Measurements from ENCODE around the gene FLAD1.

The FLAD1 gene

GRCh38 chr1:155008015-155008941 lies 25.1 kb downstream of the FLAD1 start:
- no peaks in the 10 kb centered on the region for H3K36me3 ChIP-seq (ENCODE audit: control insufficient read depth, insufficient read depth, low read length)
- no peak overlapping the region for H3K9ac ChIP-seq (ENCODE audit: low read length)
- peaks cover 50% of the 10 kb centered on the region for H3K4me1 ChIP-seq (ENCODE audit: control insufficient read depth, insufficient read depth, low read length)
- no peaks in the 10 kb centered on the region for H3K9me3 ChIP-seq (ENCODE audit: control insufficient read depth, insufficient read depth, low read depth, low read length)
- no peaks in the 10 kb centered on the region for H3K27me3 ChIP-seq (ENCODE audit: control insufficient read depth, insufficient read depth, low read length)
- peak overlapping the region; percentile 6; the same call in 1 of the 2 replicates for H3K4me3 ChIP-seq (ENCODE audit: low read depth, low read length)
- H3K27ac ChIP-seq (ENCODE audit: low read depth, low read length) = no peak overlapping the region

DNA sequence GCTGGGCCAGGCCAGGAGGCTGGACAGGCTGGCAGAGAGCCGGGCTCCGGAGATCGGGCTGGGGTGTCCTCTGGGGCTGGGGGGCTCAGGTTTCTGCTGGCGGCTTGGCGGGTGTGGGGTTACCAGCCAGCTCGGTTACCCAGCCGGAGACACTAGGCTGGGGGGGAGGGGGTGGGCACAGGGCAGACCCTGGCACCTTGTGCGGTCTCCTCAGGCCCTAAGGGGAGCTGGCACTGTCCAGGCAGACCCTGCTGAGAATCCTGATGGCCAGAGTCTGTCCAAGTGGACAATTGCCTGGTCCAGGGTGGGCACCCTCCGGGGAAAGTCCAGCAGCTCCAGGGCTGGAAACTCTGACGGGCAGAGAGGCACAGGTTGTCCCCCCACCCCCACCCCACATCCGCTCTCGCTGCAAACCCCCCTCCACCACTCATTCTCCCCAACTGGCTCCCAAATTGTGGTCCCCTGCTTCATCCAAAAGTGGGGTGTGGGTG lies 26.1 kb downstream of the FLAD1 start:
- Histone ChIP-seq H3K36me3 (ENCODE audit: control insufficient read depth, insufficient read depth, low read length) (peaks cover 6% of the 10 kb centered on the region), H3K4me1 (ENCODE audit: control insufficient read depth, insufficient read depth, low read length) (peaks cover 47% of the 10 kb centered on the region), H3K27me3 (ENCODE audit: control insufficient read depth, insufficient read depth, low read length) (no peaks in the 10 kb centered on the region), H3K9me3 (ENCODE audit: control insufficient read depth, insufficient read depth, low read depth, low read length) (no peaks in the 10 kb centered on the region), H3K9ac (ENCODE audit: low read length) (no peak overlapping the region), H3K27ac (ENCODE audit: low read depth, low read length) (no peak overlapping the region), H3K4me3 (ENCODE audit: low read depth, low read length) (no peak overlapping the region)

- no peak overlapping the region for H3K4me3 ChIP-seq (ENCODE audit: low read depth, low read length)
- no peak overlapping the region for H3K9ac ChIP-seq (ENCODE audit: low read length)
Observed at GRCh38 chr1:155009742-155010141, 26.6 kb downstream of the FLAD1 start.

GRCh38 chr1:155010211-155010918 lies 27.2 kb downstream of the FLAD1 start:
- Histone ChIP-seq H3K9me3 (ENCODE audit: control insufficient read depth, insufficient read depth, low read depth, low read length) (no peaks in the 10 kb centered on the region), H3K4me1 (ENCODE audit: control insufficient read depth, insufficient read depth, low read length) (peaks cover 39% of the 10 kb centered on the region), H3K9ac (ENCODE audit: low read length) (no peak overlapping the region), H3K36me3 (ENCODE audit: control insufficient read depth, insufficient read depth, low read length) (peaks cover 17% of the 10 kb centered on the region), H3K27me3 (ENCODE audit: control insufficient read depth, insufficient read depth, low read length) (no peaks in the 10 kb centered on the region), H3K4me3 (ENCODE audit: low read depth, low read length) (no peak overlapping the region), H3K27ac (ENCODE audit: low read depth, low read length) (no peak overlapping the region)

More at GRCh38 chr1:155009742-155010141, 26.6 kb downstream of the FLAD1 start:
- H3K27me3 ChIP-seq (ENCODE audit: control insufficient read depth, insufficient read depth, low read length) = no peaks in the 10 kb centered on the region
- H3K9me3 ChIP-seq (ENCODE audit: control insufficient read depth, insufficient read depth, low read depth, low read length) = no peaks in the 10 kb centered on the region
- H3K27ac ChIP-seq (ENCODE audit: low read depth, low read length) = no peak overlapping the region
- H3K36me3 ChIP-seq (ENCODE audit: control insufficient read depth, insufficient read depth, low read length) = peaks cover 11% of the 10 kb centered on the region
- peaks cover 43% of the 10 kb centered on the region for H3K4me1 ChIP-seq (ENCODE audit: control insufficient read depth, insufficient read depth, low read length)

- peaks cover 34% of the 10 kb centered on the region for H3K4me1 ChIP-seq (ENCODE audit: control insufficient read depth, insufficient read depth, low read length)
- H3K9ac ChIP-seq (ENCODE audit: low read length) = no peak overlapping the region
- H3K27ac ChIP-seq (ENCODE audit: low read depth, low read length) = no peak overlapping the region
- H3K36me3 ChIP-seq (ENCODE audit: control insufficient read depth, insufficient read depth, low read length) = peaks cover 22% of the 10 kb centered on the region
- no peak overlapping the region for H3K4me3 ChIP-seq (ENCODE audit: low read depth, low read length)
- no peaks in the 10 kb centered on the region for H3K27me3 ChIP-seq (ENCODE audit: control insufficient read depth, insufficient read depth, low read length)
- H3K9me3 ChIP-seq (ENCODE audit: control insufficient read depth, insufficient read depth, low read depth, low read length) = no peaks in the 10 kb centered on the region
Observed at GRCh38 chr1:155011004-155011416, 27.9 kb downstream of the FLAD1 start.

DNA sequence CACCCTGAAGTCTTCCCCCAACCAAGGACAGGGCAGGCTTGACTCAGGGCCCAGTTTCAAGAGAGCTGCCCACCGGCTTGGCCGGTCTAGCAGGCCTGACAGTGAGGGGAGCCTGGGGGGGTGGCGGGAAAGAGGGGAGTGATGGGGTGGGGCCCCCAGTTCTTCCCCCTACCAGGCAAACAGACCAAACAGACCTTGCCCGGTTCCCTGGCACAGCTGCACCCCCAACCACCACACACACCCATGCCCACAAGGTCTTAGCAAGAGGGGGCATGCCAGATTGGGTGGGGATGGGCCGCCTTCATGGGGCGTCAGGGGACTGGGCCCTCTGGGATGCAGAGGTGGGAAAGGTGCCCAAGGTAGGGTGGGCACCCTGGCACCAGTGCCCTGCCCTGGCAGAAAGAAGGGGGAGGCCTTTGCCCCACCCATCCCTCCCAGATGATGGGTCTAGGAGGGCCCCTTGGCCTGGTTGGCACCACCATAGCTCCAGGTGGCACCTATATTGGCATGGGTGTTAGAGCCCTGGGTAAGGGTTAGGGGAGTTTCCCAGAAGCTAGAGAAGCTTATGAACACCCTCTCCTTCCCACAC lies 28.4 kb downstream of the FLAD1 start:
- Histone ChIP-seq H3K4me1 (ENCODE audit: control insufficient read depth, insufficient read depth, low read length) (peaks cover 35% of the 10 kb centered on the region), H3K27ac (ENCODE audit: low read depth, low read length) (no peak overlapping the region), H3K4me3 (ENCODE audit: low read depth, low read length) (no peak overlapping the region), H3K9me3 (ENCODE audit: control insufficient read depth, insufficient read depth, low read depth, low read length) (no peaks in the 10 kb centered on the region), H3K9ac (ENCODE audit: low read length) (no peak overlapping the region), H3K36me3 (ENCODE audit: control insufficient read depth, insufficient read depth, low read length) (peaks cover 27% of the 10 kb centered on the region), H3K27me3 (ENCODE audit: control insufficient read depth, insufficient read depth, low read length) (no peaks in the 10 kb centered on the region)

DNA sequence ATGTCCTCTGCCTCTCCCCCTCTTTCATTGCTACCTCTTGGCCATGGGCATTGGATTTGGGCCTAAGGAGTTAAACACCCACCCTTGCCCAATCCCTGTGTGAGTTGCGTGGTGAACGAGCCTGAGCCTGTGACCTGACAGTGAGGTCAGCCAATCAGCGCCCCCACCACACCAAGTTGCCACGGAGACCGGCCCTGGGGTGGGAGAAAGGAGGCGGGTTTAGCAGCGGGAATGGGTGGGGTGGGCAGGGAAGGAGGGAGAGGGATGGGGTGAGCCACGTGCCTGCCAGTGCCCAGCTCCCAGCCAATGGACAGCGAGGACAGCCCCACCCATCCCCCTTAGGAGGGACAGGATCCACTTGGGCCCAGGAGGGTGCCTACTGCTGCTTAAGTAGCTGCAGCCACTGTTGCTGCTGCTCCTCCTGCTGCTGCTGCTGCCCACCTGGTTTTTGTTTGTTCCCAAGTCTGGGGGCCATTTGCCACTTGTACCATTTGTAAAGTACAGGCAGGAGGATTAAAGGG lies 28.9 kb downstream of the FLAD1 start:
- H3K27ac ChIP-seq (ENCODE audit: low read depth, low read length) = no peak overlapping the region
- peaks cover 39% of the 10 kb centered on the region for H3K4me1 ChIP-seq (ENCODE audit: control insufficient read depth, insufficient read depth, low read length)

DNA sequence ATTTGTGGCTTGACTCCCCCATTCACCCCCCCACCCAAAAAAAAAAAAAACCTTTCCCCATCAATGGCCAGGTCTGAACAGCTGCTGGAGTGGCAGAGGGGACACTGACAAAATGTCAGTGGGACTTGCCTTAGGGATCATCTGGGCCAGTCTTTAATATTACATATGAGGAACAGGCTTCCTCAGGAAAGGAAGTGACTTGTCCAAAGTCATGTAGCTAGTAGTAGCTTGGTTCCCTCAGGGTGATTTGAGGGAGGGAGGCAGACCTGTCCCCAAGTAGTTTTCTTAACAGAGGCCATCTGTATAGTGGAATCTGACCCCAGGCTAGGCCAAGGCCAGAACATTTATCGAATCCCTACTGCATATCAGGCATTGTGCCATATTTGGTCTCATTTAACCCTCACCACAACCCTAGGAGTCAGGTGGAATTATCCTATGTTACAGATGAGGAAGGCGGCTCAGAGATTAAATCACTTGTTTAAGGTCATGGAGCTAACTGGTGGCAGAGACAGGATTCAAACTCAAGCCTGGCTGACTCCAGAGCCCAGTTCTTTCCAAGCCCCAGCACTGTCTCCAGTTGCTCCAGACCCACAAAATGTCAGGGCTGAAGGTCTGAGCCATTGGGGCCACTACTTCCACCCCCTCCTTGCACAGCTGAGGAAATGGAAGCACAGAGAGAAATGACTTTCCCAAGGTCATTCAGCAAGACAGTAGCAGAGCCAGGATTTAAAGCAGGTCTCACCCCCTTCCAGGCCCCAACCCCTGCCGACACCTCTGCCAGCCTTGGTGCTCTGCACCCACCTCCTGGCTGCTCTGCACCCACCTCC lies 29.8 kb downstream of the FLAD1 start:
- Histone ChIP-seq H3K9me3 (ENCODE audit: control insufficient read depth, insufficient read depth, low read depth, low read length) (no peaks in the 10 kb centered on the region), H3K4me1 (ENCODE audit: control insufficient read depth, insufficient read depth, low read length) (peaks cover 42% of the 10 kb centered on the region), H3K9ac (ENCODE audit: low read length) (no peak overlapping the region), H3K36me3 (ENCODE audit: control insufficient read depth, insufficient read depth, low read length) (peaks cover 27% of the 10 kb centered on the region), H3K27me3 (ENCODE audit: control insufficient read depth, insufficient read depth, low read length) (no peaks in the 10 kb centered on the region), H3K4me3 (ENCODE audit: low read depth, low read length) (no peak overlapping the region), H3K27ac (ENCODE audit: low read depth, low read length) (no peak overlapping the region)

More for the DNA sequence above, 28.9 kb downstream of the FLAD1 start:
- no peak overlapping the region for H3K9ac ChIP-seq (ENCODE audit: low read length)
- peak overlapping the region; percentile 31 for H3K4me3 ChIP-seq (ENCODE audit: low read depth, low read length)
- no peaks in the 10 kb centered on the region for H3K9me3 ChIP-seq (ENCODE audit: control insufficient read depth, insufficient read depth, low read depth, low read length)
- H3K27me3 ChIP-seq (ENCODE audit: control insufficient read depth, insufficient read depth, low read length) = no peaks in the 10 kb centered on the region
- peaks cover 27% of the 10 kb centered on the region for H3K36me3 ChIP-seq (ENCODE audit: control insufficient read depth, insufficient read depth, low read length)

GRCh38 chr1:155013632-155014031 lies 30.5 kb downstream of the FLAD1 start:
- peaks cover 38% of the 10 kb centered on the region for H3K4me1 ChIP-seq (ENCODE audit: control insufficient read depth, insufficient read depth, low read length)

More at GRCh38 chr1:155013632-155014031, 30.5 kb downstream of the FLAD1 start:
- no peak overlapping the region for H3K9ac ChIP-seq (ENCODE audit: low read length)
- H3K9me3 ChIP-seq (ENCODE audit: control insufficient read depth, insufficient read depth, low read depth, low read length) = no peaks in the 10 kb centered on the region
- H3K4me3 ChIP-seq (ENCODE audit: low read depth, low read length) = no peak overlapping the region
- peaks cover 27% of the 10 kb centered on the region for H3K36me3 ChIP-seq (ENCODE audit: control insufficient read depth, insufficient read depth, low read length)
- H3K27me3 ChIP-seq (ENCODE audit: control insufficient read depth, insufficient read depth, low read length) = no peaks in the 10 kb centered on the region
- no peak overlapping the region for H3K27ac ChIP-seq (ENCODE audit: low read depth, low read length)
